ENCODE measurements around the gene TBC1D22A.

TBC1D22A gene

DNA sequence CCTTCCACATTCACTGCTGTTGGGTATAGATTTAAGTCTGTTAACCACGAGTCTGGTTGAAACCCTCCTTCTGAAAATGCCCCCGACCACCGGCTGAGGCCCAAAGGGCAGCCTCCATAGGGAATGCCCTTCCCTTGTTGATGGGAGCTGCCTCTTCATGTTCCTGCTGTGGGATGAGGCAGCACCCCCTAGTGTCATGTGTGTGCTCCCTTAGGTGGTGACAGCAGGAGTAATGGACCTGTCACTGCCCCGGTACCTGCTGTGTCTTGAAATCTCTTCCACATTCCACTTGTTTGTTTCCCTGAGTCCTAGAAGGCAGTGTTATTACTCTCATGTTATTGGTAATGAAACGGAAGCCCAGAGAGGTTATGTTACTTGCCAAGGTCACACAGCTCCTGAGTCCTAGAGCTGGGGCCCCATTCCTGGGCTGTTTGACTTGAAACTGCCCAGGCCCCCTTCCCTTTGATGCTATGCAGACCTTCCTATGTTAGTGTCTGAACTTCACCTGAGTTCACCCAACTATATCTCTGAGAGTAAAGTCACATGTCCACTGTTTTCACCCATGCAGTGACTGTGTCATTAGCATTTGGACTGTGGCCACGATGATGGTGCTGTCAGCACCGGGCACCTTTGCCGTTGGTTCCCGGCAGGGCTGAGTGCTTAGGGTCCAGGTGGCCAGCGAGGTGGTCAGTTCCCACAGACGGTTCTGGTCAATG lies 234.3 kb downstream of the TBC1D22A start:
- Histone ChIP-seq H3K36me3 (ENCODE audit: insufficient read depth, low read length) (no peaks in the 10 kb centered on the region), H3K27me3 (ENCODE audit: insufficient read depth, low read length) (no peaks in the 10 kb centered on the region), H3K9me3 (ENCODE audit: low read length) (no peaks in the 10 kb centered on the region), H3K4me1 (ENCODE audit: insufficient read depth, low read length) (no peaks in the 10 kb centered on the region), H3K4me3 (ENCODE audit: low read length) (no peak overlapping the region), H2AFZ (ENCODE audit: low read depth, low read length) (no peak overlapping the region)

DNA sequence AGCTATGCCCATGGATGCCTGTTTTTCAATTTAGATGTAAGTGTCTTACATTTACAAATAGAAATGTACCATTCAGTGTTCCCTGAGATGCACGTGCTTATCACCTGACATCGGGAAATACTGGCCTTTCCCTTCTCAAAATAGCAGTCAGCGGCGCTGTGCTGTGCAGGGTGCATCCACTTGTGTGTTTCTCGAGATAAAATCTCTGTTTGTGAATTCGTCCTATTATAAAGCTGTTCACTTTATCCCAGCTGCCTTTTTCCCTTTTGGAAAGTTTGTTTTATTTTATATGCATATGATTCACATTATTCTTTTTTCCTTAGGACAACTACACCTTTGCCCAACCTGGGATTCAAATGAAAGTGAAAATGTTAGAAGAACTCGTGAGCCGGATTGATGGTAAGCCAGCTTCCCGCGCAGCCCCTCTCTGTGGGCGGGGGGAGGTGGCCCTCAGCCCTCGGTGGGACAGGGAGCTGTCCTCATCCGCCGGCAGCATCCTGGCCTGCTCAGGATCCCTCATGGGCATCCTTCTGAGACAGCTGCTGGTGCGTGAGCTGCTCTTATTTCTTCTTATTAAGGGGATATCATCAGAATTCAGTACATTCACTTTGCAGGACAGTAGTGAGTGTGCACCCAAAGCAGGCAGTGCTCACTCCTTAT lies 235.0 kb downstream of the TBC1D22A start:
- H3K4me1 ChIP-seq (ENCODE audit: insufficient read depth, low read length) = no peaks in the 10 kb centered on the region
- H2AFZ ChIP-seq (ENCODE audit: low read depth, low read length) = no peak overlapping the region
- H3K4me3 ChIP-seq (ENCODE audit: low read length) = no peak overlapping the region
- no peaks in the 10 kb centered on the region for H3K9me3 ChIP-seq (ENCODE audit: low read length)
- no peaks in the 10 kb centered on the region for H3K27me3 ChIP-seq (ENCODE audit: insufficient read depth, low read length)
- H3K36me3 ChIP-seq (ENCODE audit: insufficient read depth, low read length) = no peaks in the 10 kb centered on the region

- Histone ChIP-seq H3K4me1 (ENCODE audit: insufficient read depth, low read length) (no peaks in the 10 kb centered on the region), H3K9me3 (ENCODE audit: low read length) (no peaks in the 10 kb centered on the region), H3K4me3 (ENCODE audit: low read length) (no peak overlapping the region), H3K27me3 (ENCODE audit: insufficient read depth, low read length) (no peaks in the 10 kb centered on the region), H3K36me3 (ENCODE audit: insufficient read depth, low read length) (no peaks in the 10 kb centered on the region), H2AFZ (ENCODE audit: low read depth, low read length) (no peak overlapping the region)
Observed at GRCh38 chr22:46998331-46998730, 235.9 kb downstream of the TBC1D22A start.

DNA sequence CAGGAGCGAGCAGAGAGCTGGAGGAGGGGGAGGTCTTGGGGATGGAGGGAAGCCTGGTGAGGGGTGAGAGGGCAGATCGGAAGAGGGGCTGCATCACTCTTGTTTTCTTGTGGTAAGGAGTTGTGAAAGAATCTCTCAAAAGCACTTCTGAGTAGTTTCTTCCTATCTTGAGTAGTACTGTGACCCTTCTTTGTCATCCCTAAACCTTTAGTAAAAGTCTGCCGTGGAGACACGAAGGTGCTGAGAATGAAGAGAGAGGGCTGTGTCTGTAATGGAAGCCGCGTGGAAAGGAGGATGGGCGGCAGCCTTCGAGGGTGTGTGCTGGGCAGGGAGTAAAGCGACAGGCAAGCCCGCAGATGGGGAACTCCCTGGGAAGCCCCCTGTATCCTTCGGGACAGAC lies 237.8 kb downstream of the TBC1D22A start:
- H2AFZ ChIP-seq (ENCODE audit: low read depth, low read length) = no peak overlapping the region
- no peaks in the 10 kb centered on the region for H3K36me3 ChIP-seq (ENCODE audit: insufficient read depth, low read length)
- H3K9me3 ChIP-seq (ENCODE audit: low read length) = no peaks in the 10 kb centered on the region
- H3K4me1 ChIP-seq (ENCODE audit: insufficient read depth, low read length) = no peaks in the 10 kb centered on the region
- H3K4me3 ChIP-seq (ENCODE audit: low read length) = no peak overlapping the region
- H3K27me3 ChIP-seq (ENCODE audit: insufficient read depth, low read length) = no peaks in the 10 kb centered on the region

- Histone ChIP-seq H3K27me3 (ENCODE audit: insufficient read depth, low read length) (no peaks in the 10 kb centered on the region), H3K4me1 (ENCODE audit: insufficient read depth, low read length) (no peaks in the 10 kb centered on the region), H3K4me3 (ENCODE audit: low read length) (no peak overlapping the region), H3K9me3 (ENCODE audit: low read length) (no peaks in the 10 kb centered on the region), H2AFZ (ENCODE audit: low read depth, low read length) (no peak overlapping the region), H3K36me3 (ENCODE audit: insufficient read depth, low read length) (no peaks in the 10 kb centered on the region)
Observed at GRCh38 chr22:47000888-47001287, 238.4 kb downstream of the TBC1D22A start.

DNA sequence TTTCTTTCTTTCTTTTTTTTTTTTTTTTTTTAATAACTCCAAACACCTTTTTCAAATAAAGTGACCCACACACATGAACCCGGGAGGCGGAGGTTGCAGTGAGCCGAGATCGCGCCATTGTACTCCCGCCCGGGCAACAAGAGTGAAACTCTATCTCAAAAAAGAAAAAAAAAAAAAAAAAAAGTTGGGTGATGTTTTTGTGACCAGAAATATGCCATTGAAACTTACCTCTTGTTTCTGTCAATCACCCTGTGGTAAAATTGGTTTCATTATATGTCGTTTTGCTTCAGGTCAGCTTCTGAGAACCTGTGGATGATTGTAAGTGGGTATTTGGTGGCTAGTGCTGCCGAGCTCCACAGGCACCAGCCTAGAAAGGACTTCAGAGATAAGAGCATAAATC lies 238.8 kb downstream of the TBC1D22A start:
- no peaks in the 10 kb centered on the region for H3K4me1 ChIP-seq (ENCODE audit: insufficient read depth, low read length)
- H2AFZ ChIP-seq (ENCODE audit: low read depth, low read length) = no peak overlapping the region
- H3K4me3 ChIP-seq (ENCODE audit: low read length) = no peak overlapping the region
- H3K27me3 ChIP-seq (ENCODE audit: insufficient read depth, low read length) = no peaks in the 10 kb centered on the region
- no peaks in the 10 kb centered on the region for H3K36me3 ChIP-seq (ENCODE audit: insufficient read depth, low read length)
- H3K9me3 ChIP-seq (ENCODE audit: low read length) = no peaks in the 10 kb centered on the region

DNA sequence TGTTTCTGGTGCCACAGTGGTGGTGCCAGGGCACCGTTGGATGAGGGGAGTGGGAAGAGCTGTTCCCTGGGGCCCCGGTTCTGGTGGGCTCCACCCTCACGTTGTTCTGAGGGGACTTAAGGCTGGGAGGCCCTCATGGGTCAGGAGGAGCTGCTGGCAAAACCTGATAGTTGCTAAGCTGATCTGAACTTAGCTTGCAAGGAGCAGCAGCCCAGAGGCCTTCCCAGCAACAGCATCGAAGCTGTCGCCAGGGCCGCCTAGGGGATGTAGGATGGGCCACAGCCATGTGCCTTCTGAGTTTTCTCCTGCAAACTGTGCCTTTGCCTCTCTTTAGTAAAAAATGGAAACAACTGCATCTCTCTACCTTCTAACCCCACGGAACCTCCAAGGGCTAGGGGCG lies 240.2 kb downstream of the TBC1D22A start:
- no peak overlapping the region for H3K4me3 ChIP-seq (ENCODE audit: low read length)
- no peaks in the 10 kb centered on the region for H3K4me1 ChIP-seq (ENCODE audit: insufficient read depth, low read length)

DNA sequence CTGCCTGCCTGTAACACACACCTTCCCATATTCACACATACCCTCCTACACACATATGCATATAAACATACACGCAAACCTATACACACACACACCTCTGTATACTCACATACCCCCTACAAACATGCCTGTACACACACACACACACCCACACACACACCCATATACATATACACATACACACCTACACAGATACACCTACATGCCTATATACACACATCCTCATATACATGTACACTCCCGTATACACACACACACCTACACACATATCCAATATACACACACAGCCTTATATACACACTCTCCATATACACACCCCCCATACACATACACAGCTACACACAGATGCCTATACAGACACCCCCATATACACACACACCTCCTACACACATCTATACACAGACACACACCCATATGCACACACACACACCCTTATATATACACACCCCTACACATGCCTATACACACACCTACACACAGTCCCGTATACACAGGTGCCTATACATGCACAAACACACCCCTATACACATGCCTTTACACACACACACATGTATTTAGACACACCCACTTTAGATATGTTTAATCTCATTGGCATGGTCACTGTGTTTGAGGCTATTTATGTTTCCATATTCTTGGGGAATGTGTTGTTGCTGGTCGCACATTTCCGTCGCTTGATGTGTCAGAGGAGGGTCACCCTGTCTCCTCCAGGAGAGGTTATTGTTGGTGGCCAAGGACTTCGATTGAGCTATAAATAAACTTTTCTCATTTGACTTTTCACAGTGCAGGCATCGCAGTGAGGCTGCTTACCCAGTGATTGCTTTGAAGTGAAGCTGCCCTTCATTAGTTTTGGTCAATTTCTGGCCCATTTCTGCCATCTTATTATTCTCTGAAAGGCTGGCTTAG lies 243.3 kb downstream of the TBC1D22A start:
- H3K27me3 ChIP-seq (ENCODE audit: insufficient read depth, low read length) = no peaks in the 10 kb centered on the region

More for the DNA sequence above, 240.2 kb downstream of the TBC1D22A start:
- peaks cover 6% of the 10 kb centered on the region for H3K9me3 ChIP-seq (ENCODE audit: low read length)
- no peaks in the 10 kb centered on the region for H3K27me3 ChIP-seq (ENCODE audit: insufficient read depth, low read length)
- H3K36me3 ChIP-seq (ENCODE audit: insufficient read depth, low read length) = no peaks in the 10 kb centered on the region
- H2AFZ ChIP-seq (ENCODE audit: low read depth, low read length) = no peak overlapping the region

GRCh38 chr22:47006433-47006832 lies 244.0 kb downstream of the TBC1D22A start:
- Histone ChIP-seq H3K9me3 (ENCODE audit: low read length) (peaks cover 6% of the 10 kb centered on the region), H2AFZ (ENCODE audit: low read depth, low read length) (no peak overlapping the region)

More for the DNA sequence above, 243.3 kb downstream of the TBC1D22A start:
- Histone ChIP-seq H3K36me3 (ENCODE audit: insufficient read depth, low read length) (no peaks in the 10 kb centered on the region), H3K4me3 (ENCODE audit: low read length) (no peak overlapping the region), H2AFZ (ENCODE audit: low read depth, low read length) (no peak overlapping the region), H3K4me1 (ENCODE audit: insufficient read depth, low read length) (no peaks in the 10 kb centered on the region), H3K9me3 (ENCODE audit: low read length) (peaks cover 6% of the 10 kb centered on the region)

DNA sequence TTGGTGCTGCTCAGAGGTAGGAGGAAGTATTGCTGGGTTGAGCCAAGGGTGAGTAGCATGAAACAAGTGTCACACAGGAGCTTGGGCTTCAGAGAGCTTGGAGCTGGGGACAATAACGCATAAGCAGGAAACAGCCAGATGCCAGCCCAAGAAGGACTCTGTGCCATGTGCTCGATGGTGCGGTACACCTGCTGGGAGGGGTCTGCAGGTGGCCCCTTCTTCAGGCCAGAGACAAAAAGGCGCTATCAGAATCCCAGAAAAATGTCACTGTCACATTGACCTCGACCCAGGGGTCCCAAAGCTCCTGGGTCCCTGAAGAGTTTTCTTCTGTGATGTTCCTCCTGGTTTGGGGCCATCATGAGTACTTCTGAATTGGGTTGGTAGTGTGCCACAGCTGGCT lies 244.4 kb downstream of the TBC1D22A start:
- Histone ChIP-seq H2AFZ (ENCODE audit: low read depth, low read length) (no peak overlapping the region), H3K4me1 (ENCODE audit: insufficient read depth, low read length) (no peaks in the 10 kb centered on the region)

More at GRCh38 chr22:47006433-47006832, 244.0 kb downstream of the TBC1D22A start:
- Histone ChIP-seq H3K27me3 (ENCODE audit: insufficient read depth, low read length) (no peaks in the 10 kb centered on the region), H3K4me3 (ENCODE audit: low read length) (no peak overlapping the region), H3K4me1 (ENCODE audit: insufficient read depth, low read length) (no peaks in the 10 kb centered on the region), H3K36me3 (ENCODE audit: insufficient read depth, low read length) (no peaks in the 10 kb centered on the region)

DNA sequence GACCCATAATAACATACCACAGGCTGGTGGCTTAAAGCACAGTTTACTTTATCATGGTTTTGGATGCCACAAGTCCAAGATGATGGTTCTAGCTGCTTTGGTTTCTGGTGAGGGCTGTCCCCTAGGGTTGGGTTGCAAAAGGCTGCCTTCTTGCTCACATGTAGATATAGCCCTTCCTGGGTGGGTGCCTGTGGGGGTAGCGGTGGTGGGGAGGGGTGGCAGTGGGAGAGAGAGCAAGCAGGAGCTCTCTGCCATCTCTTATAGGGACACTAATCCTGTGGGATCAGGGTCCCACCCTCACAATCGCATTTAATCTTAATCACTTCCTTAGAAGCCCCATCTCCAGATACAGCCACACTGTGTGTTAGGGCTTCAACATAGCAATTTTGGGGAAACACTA lies 245.0 kb downstream of the TBC1D22A start:
- Histone ChIP-seq H3K4me1 (ENCODE audit: insufficient read depth, low read length) (no peaks in the 10 kb centered on the region), H3K27me3 (ENCODE audit: insufficient read depth, low read length) (no peaks in the 10 kb centered on the region), H3K9me3 (ENCODE audit: low read length) (peaks cover 6% of the 10 kb centered on the region), H3K4me3 (ENCODE audit: low read length) (no peak overlapping the region), H2AFZ (ENCODE audit: low read depth, low read length) (no peak overlapping the region), H3K36me3 (ENCODE audit: insufficient read depth, low read length) (no peaks in the 10 kb centered on the region)

More for the DNA sequence above, 244.4 kb downstream of the TBC1D22A start:
- Histone ChIP-seq H3K9me3 (ENCODE audit: low read length) (peaks cover 6% of the 10 kb centered on the region), H3K36me3 (ENCODE audit: insufficient read depth, low read length) (no peaks in the 10 kb centered on the region), H3K27me3 (ENCODE audit: insufficient read depth, low read length) (no peaks in the 10 kb centered on the region), H3K4me3 (ENCODE audit: low read length) (no peak overlapping the region)

DNA sequence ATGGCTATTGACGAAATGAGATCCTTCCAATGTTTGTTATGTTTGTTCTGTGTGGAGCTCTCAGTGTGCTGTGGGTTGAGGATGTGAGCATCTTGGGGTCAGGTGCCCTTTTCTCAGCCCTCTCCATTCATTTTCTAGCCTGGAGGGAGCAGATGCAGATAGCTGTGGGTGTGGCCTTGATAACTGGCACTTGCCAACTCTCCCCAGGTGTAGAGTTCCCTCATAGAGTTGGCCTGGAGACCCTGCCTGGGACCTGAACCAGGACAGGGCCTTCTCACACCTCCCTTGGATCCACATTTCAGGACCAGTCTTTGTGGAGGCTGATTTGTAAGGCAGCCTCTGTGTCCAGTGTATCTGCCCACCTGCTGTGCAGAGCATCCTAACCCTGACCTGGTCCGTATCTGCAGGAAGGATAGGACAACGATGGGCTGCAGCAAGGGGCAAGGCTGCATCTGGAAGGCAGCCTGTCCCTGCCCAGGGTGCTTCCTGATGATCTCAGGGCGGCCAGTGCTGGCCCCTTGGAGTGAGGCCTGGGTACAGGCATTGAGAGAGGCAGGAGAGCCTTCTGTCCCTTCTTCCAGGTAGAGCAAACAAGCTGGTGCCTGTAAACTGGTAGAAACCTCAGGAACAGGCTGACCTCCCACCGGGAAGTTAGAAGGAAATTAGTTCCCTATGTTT lies 245.9 kb downstream of the TBC1D22A start:
- H3K9me3 ChIP-seq (ENCODE audit: low read length) = peaks cover 6% of the 10 kb centered on the region
- no peak overlapping the region for H3K4me3 ChIP-seq (ENCODE audit: low read length)
- H3K36me3 ChIP-seq (ENCODE audit: insufficient read depth, low read length) = no peaks in the 10 kb centered on the region
- H2AFZ ChIP-seq (ENCODE audit: low read depth, low read length) = no peak overlapping the region
- H3K4me1 ChIP-seq (ENCODE audit: insufficient read depth, low read length) = no peaks in the 10 kb centered on the region
- H3K27me3 ChIP-seq (ENCODE audit: insufficient read depth, low read length) = no peaks in the 10 kb centered on the region
